Measurements from ENCODE around the gene OLFM2.
"Not testable (repeated sequence)": the region's sequence is repeated elsewhere in the genome, so short reads cannot be mapped to it uniquely, and the experiment has no call there.

Gene OLFM2

GRCh38 chr19:9941671-9942070, 5.4 kb upstream of the OLFM2 start:
- DNase-seq: no peak

DNA sequence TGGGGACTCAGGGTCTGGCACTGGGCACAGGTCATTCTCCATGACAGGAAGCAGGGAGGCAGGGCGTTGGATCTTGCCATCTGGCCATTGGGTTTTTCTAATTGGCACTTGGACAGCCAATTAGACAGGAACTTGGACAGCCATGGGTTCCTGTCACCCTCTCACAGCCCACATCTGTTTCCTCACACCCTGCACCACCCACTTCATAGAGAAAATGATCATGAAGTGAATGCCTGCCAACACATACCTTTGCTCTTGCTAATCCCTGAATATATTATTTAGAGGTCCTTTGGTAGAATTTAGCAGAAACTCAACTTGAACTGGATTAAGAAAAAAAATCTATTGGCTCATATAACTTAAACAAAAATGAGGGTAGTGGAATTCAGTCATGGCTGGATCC, 4.9 kb upstream of the OLFM2 start:
- DNase-seq: no peak

DNA sequence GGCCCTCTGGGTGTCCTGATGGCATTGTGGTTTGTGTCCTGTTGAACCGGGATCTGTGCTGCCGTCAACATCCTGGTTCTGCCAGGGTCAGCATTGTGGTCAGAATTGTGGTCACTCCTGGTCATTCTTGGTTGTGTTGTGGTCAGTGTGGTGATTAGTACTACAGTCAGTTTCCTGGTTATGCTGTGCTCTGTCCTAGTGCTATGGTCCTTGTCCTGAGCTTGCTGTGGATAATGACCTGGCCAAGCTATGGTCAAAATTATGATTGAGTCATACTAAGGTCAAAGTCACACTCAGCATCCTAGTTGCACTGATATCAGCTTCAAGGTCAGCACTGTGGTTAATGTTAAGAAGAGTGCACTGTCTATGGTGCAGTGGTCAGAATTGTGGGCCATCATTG, 4.5 kb upstream of the OLFM2 start:
- DNase-seq: no peak

DNA sequence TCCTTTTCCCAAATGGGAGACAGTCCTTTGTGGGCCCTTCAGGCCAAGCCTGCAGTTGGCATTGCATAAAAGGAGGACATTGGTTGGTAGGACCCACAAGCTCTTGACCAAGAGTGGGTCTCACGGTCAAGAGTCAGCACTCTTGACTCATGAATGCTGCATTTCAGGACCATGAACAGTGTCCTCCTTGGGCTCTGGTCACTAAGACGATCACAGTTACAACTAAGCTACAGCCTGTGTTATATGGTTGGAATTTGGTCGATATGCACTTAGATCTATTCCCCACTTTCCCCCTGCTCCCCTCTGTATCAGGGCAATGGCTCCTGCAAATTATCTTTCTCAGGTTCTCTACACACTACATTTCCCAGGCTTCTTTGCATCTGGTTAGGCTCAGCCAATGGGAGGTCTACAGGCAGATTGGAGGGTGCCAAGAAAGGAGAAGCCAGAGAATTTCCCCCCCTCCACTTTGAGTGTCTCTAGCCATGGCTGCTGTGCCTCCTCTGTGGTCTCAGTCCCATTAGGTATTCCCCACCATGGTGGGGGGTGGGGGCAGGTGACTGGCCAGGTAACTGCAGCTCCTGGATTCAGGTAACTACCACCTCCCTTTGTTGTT, 3.1 kb upstream of the OLFM2 start:
- no peak for DNase-seq

- no peak for DNase-seq
These were observed 691 bp upstream of the OLFM2 start for GRCh38 chr19:9937001-9937411.

- no peak for DNase-seq
These were observed 599 bp downstream of the OLFM2 start for GRCh38 chr19:9935506-9936325.

DNA sequence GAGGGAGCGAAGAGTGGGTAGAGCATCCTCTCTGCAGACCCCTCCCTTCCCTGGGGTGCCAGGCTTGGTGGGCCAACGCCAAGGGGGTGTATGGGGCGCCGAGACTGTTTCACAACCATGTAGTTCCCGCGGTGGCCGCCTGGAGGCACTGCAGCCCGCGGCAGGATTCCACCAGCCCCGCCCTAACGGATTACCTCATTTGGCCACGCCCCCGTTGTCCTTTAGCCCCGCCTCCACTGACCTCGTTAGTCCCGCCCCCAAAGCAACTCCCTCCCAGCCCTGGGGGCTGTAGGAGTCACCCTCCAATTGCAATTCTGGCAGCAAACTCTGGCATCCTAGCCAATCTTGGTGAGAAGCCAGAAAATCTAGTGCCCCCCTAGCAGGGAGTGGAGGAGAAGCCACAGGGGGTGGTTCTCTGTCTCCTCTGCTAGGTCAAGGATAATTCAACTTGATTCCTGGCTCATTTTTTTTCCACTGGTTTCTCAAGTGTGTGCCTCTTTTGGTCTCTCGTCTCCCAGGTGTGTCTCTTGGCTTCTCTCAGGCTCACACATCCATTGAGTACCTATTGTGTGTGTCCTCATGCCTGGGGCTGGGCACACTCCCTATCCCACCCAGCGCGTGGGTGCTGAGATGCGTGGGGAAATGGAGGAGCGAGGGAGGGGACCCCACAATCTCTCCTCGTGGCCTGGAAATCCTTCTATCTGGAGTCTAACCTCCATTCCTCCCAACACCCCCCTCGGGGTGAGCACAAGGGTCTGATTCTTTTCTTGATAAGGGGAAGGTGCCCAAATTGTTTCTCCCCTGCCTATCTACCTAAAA, 2.0 kb downstream of the OLFM2 start:
- peak; percentile 60 for DNase-seq

- no peak for DNase-seq
These were observed 3.5 kb downstream of the OLFM2 start for GRCh38 chr19:9932835-9933234.

DNA sequence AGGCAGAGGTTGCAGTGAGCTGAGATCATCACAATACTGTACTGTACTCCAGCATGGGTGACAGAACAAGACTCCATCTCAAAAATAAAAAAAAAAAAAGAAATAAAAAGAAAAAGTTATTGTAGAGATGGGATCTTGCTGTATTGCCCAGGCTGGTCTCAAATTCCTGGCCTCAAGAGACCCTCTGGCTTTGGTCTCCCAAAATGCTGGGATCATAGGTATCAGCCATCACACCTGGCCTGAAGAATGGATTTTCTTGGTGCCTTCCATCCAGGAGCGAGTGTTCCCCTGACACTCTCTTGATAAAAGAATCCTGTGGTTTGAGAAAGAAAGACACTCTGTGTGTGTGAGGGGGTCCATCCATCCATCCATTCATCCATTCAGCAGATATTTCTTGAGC, 4.7 kb downstream of the OLFM2 start:
- DNase-seq: no peak

DNA sequence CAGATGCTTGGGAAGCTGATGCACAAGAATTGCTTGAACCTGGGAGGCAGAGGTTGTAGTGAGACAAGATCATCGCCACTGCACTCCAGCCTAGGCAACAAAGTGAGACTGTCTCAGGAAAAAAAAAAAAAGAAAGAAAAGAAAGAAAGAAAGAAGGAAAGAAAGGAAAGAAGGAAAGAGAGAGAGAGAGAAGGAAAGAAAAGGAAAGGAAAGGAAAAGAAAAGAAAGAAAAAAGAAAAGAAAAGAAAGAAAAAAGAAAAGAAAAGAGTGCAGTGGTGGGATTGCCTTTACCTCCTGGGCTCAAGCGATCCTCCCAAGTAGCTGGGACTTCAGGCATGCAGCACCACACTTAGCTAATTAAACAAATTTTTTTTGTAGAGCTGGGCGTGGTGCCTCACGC, 12.9 kb downstream of the OLFM2 start:
- no peak for DNase-seq

DNA sequence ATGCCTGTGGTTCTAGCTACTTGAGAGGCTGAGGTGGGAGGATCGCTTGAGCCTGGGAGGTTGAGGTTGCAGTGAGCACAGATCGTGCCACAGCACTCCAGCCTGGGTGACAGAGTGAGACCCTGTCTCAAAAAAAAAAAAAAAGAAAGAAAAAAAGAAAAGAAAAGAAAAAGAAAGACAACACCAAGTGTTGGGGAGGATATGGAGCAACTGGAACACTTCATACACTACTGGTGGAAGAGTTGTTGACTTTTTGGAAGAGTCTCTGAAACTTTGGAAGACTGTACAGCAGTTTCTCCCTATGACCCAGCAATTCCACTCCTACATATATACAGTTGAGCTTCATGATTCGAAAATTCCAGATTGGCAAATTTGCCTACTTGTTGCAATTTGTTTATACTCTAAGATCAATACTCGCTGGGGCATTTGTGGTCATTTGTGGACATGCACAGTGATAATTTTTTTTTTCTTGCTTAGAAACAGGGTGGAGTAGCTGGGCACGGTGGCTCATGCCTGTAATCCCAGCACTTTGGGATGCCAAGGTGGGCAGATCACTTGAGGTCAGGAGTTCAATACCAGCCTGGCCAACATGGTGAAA, 13.4 kb downstream of the OLFM2 start:
- not testable (repeated sequence) for DNase-seq

- DNase-seq: peak; percentile 62
These were observed 19.0 kb downstream of the OLFM2 start for GRCh38 chr19:9917321-9917720.

DNA sequence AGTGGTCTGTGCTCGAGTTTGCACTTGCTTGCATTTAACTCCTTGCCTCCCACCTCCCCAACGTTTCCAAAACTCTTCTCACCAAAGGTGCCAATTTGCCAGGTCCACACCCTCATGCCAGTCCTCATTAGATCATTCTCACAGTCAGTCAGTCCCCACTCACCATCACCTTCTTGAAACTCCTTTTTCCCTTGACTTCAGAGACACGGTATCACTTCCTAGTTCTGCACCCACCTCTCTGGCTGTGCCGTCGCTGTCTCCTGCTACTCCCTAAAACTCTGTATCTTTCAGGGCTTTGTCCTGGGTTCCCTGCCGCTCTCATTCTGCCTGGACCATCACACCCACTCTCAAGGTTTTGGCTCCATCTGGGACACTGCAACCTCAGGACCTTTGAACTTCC, 19.6 kb downstream of the OLFM2 start:
- peak; percentile 23 for DNase-seq

GRCh38 chr19:9914315-9915207, 21.8 kb downstream of the OLFM2 start:
- peak; percentile 82 for DNase-seq

DNA sequence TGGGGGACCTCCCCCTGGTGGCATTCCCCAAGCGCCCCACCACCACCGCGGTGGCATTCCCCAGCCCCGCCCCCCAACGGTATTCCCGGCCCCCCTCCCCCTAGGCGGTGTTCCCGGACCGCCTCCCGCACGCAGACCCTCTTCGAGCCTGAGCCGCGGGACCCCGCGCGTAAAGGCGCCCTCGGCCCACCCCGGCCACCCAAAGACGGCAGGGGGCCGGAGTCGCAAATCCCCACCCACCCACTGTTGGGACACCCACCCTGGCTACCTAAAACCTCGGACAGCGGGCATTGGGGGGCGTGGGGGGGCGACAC, 22.4 kb downstream of the OLFM2 start:
- DNase-seq: no peak

DNA sequence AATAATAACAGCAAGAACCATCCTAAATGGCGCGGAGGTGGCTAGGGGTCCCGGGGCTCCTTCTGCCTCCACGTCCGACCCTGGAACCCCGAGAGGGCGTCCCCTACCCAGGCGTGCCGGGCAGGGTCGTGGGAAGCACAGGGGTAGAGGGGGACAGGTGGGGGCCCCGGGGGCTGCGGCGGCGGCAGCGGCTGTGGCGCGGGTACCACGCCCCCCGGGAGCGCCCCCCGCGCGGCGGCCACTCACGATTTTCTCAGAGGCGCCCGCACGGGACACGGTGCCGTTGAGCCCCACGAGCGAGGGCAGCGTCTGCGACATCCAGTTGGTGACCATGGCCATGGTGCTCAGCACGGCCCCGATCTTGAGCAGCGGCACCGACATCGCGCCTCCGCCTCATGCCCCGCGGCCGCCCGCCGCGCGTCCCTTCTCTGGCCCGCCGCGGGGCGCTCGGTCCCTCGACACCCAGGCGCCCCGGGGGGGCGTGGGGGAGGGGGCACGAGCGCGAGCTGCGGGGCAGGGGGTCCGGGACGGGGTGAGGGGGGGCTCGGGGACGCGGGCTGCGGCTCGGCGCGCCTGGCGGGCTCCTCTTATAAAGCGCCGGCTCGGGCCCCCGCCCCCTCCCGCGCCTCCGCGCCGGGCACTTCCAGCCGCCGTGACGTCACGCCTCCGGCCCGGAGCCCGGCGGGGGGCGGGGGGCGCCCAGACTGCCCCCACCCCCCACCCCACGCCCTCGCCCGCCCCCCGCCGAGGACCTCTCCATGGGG, 22.9 kb downstream of the OLFM2 start:
- DNase-seq: no peak

- DNase-seq: no peak
These were observed 23.6 kb downstream of the OLFM2 start for GRCh38 chr19:9912551-9913236.

DNA sequence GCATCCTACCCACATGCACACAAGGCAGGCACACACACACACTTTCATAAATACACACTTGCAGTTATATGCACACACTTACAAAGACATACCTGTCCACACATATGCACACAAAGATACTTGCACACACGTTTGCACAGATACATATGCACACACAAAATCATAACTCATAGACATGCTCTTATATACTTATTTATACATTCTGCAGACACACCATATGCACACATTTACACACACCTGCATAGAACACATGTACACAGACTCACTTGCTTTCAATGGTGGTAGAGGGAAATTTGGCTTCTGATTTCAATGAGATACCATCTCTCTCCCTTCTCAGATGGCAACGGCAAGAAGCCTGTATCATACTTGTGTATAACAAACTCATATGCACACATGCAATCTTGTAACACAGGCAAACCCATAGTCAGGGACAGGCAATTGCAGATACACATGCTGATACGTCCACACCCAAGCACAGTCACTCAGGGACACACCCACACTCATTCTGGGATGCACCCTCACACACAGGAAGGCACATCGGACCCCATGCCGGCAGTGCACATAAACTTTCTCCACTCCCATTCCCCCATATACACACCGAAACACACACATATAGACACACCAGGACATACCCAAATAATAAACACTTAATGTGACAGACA, 24.7 kb downstream of the OLFM2 start:
- no peak for DNase-seq

DNA sequence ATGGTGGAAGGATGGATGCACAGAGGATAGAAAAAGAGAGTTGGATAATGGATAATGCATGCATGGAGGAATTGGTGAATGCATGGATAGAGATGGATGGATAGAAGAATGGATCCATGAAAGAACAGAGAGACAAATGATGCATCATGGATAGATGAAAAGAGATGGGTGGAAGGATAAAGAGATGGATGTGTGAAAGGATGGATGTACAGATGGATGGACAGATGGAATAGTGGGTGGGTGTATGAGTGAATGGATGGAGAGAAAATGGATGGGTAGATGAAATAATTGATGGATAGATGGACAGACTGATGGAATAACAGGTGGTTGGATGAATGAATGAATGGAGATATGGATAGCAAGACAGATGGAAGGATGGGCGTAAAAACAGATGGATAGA, 25.7 kb downstream of the OLFM2 start:
- no peak for DNase-seq

DNA sequence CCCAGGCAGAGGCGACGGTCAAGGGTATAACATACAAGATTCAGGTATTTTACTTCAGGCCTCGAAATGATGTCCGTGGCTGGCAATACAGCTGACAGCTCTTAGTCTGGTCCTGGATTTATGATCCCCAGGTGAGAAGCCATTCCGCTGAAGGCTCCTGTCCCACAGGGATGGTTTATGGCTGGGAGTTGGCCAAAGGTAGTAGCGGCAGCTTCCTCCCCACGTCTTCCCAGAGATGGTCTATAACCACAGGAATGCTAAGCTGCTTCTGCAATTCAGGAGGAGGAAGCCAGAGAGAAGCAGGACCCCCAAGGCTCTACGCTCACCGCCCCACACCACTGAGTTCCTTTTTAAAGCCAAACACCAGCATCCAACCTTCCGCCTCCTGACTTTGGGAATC, 27.1 kb downstream of the OLFM2 start:
- DNase-seq: no peak

Measured in MV-4-11 (cell line).